CMK (cell line): ENCODE data around the gene APOC4.
"Not testable (repeated sequence)": the region's sequence is repeated elsewhere in the genome, so short reads cannot be mapped to it uniquely, and the experiment has no call there.

Experiments
- DNase-seq: peaks from one replicate; pipeline ENCODE4 v3.0.0-alpha.2; 2010; ENCODE audit warnings: low read depth

Gene APOC4

GRCh38 chr19:44914433-44915206 is 27.4 kb upstream of the APOC4 start, which contains the start of gene APOC1:
Gene APOC1 (plus strand): TSS chr19:44914608. CDS start chr19:44914892, 284 bp downstream.
- not testable (repeated sequence) for DNase-seq

- no peak for DNase-seq
Observed at GRCh38 chr19:44924243-44924725, 17.8 kb upstream of the APOC4 start.

GRCh38 chr19:44925114-44925891 is 16.7 kb upstream of the APOC4 start:
- DNase-seq = no peak

GRCh38 chr19:44926245-44927077 is 15.6 kb upstream of the APOC4 start:
- not testable (repeated sequence) for DNase-seq

- DNase-seq = no peak
Observed at GRCh38 chr19:44927746-44928145, 14.3 kb upstream of the APOC4 start.

- no peak for DNase-seq
Observed at GRCh38 chr19:44930088-44930487, 11.9 kb upstream of the APOC4 start.

- no peak for DNase-seq
Observed at GRCh38 chr19:44931541-44931940, 10.5 kb upstream of the APOC4 start.

GRCh38 chr19:44939668-44940067 is 2.4 kb upstream of the APOC4 start:
- no peak for DNase-seq

- peak; percentile 45 for DNase-seq
Observed at GRCh38 chr19:44943801-44944249, 1.8 kb downstream of the APOC4 start.

GRCh38 chr19:44947041-44947581 is 5.1 kb downstream of the APOC4 start:
- peak; percentile 49 for DNase-seq

GRCh38 chr19:44948237-44948636 is 6.2 kb downstream of the APOC4 start:
- no peak for DNase-seq

- no peak for DNase-seq
Observed at GRCh38 chr19:44948763-44949374, 6.8 kb downstream of the APOC4 start.

- no peak for DNase-seq
Observed at GRCh38 chr19:44949550-44949949, 7.5 kb downstream of the APOC4 start.

- peak; percentile 62 for DNase-seq
Observed at GRCh38 chr19:44951179-44952159, 9.4 kb downstream of the APOC4 start.

- DNase-seq = no peak
Observed at GRCh38 chr19:44954278-44954648, 12.2 kb downstream of the APOC4 start.

- peak; percentile 92 for DNase-seq
Observed at GRCh38 chr19:44954649-44955504, 12.8 kb downstream of the APOC4 start, which contains the start of gene CLPTM1. Gene CLPTM1 (plus strand): TSS chr19:44955380. CDS start chr19:44955396, 16 bp downstream.

- DNase-seq = no peak
Observed at GRCh38 chr19:44955505-44956439, 13.7 kb downstream of the APOC4 start.

- no peak for DNase-seq
Observed at GRCh38 chr19:44957526-44957925, 15.5 kb downstream of the APOC4 start.
